ENCODE measurements around the gene VWF.

VWF gene

GRCh38 chr12:5976711-5977110 lies 147.8 kb downstream of the VWF start:
- H3K27ac ChIP-seq (replicated peaks) = no peak overlapping the region
- H3K4me3 ChIP-seq (replicated peaks; ENCODE audit: insufficient read depth, low read length) = no peak overlapping the region
- peaks cover 2% of the 10 kb centered on the region for H3K27me3 ChIP-seq (ENCODE audit: insufficient read depth, poor library complexity, severe bottlenecking)
- DNase-seq (ENCODE audit: low read depth in 1 of 2, low spot score in 1 of 2) = no peak
- TF ChIP-seq POLR2AphosphoS5 (IDR thresholded peaks at IDR 0.05; ENCODE audit: low read depth) (no peak), REST (IDR thresholded peaks at IDR 0.05; ENCODE audit: insufficient replicate concordance, low read depth) (no peak), GABPA (IDR thresholded peaks at IDR 0.05; ENCODE audit: low read depth) (no peak), SPI1 (IDR thresholded peaks at IDR 0.05; ENCODE audit: borderline replicate concordance, low read depth) (no peak)
- TF ChIP-seq, protein P1, sequence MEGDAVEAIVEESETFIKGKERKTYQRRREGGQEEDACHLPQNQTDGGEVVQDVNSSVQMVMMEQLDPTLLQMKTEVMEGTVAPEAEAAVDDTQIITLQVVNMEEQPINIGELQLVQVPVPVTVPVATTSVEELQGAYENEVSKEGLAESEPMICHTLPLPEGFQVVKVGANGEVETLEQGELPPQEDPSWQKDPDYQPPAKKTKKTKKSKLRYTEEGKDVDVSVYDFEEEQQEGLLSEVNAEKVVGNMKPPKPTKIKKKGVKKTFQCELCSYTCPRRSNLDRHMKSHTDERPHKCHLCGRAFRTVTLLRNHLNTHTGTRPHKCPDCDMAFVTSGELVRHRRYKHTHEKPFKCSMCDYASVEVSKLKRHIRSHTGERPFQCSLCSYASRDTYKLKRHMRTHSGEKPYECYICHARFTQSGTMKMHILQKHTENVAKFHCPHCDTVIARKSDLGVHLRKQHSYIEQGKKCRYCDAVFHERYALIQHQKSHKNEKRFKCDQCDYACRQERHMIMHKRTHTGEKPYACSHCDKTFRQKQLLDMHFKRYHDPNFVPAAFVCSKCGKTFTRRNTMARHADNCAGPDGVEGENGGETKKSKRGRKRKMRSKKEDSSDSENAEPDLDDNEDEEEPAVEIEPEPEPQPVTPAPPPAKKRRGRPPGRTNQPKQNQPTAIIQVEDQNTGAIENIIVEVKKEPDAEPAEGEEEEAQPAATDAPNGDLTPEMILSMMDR (IDR thresholded peaks at IDR 0.05; ENCODE audit: insufficient read depth, low read length) = no peak

DNA sequence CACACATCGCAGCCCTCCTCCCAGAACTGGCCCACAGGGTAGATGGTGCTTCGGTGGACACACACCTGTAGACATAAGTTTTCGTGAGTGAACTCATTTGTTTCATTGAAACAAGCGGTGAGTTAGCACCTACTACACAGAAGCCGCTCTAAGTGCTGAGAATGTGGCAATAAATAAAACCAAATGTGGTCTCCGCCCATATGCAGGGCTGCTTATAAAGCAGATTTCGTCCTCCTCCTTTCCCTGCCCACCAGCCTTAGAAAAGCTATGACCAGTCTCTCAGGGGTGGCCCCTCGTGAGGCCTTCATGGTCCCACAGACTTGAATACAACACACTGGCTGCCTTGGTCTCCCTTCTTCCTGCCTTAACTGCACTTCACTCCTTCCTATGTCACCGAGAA lies 148.3 kb downstream of the VWF start:
- no peak for DNase-seq (ENCODE audit: low read depth in 1 of 2, low spot score in 1 of 2)
- no peak overlapping the region for H3K27ac ChIP-seq (replicated peaks)
- H3K27me3 ChIP-seq (ENCODE audit: insufficient read depth, poor library complexity, severe bottlenecking) = peaks cover 2% of the 10 kb centered on the region
- no peak overlapping the region for H3K4me3 ChIP-seq (replicated peaks; ENCODE audit: insufficient read depth, low read length)
- TF ChIP-seq GABPA (IDR thresholded peaks at IDR 0.05; ENCODE audit: low read depth) (no peak), POLR2AphosphoS5 (IDR thresholded peaks at IDR 0.05; ENCODE audit: low read depth) (no peak), REST (IDR thresholded peaks at IDR 0.05; ENCODE audit: insufficient replicate concordance, low read depth) (no peak), SPI1 (IDR thresholded peaks at IDR 0.05; ENCODE audit: borderline replicate concordance, low read depth) (no peak)
- TF ChIP-seq, protein P1 (IDR thresholded peaks at IDR 0.05; ENCODE audit: insufficient read depth, low read length) = no peak

- no peak for DNase-seq (ENCODE audit: low read depth in 1 of 2, low spot score in 1 of 2)
- Histone ChIP-seq H3K27me3 (ENCODE audit: insufficient read depth, poor library complexity, severe bottlenecking) (peaks cover 2% of the 10 kb centered on the region), H3K4me3 (replicated peaks; ENCODE audit: insufficient read depth, low read length) (no peak overlapping the region), H3K27ac (replicated peaks) (no peak overlapping the region)
- TF ChIP-seq GABPA (IDR thresholded peaks at IDR 0.05; ENCODE audit: low read depth) = no peak
- no peak for TF ChIP-seq SPI1 (IDR thresholded peaks at IDR 0.05; ENCODE audit: borderline replicate concordance, low read depth)
- TF ChIP-seq, protein P1 (IDR thresholded peaks at IDR 0.05; ENCODE audit: insufficient read depth, low read length) = no peak
- no peak for TF ChIP-seq REST (IDR thresholded peaks at IDR 0.05; ENCODE audit: insufficient replicate concordance, low read depth)
- TF ChIP-seq POLR2AphosphoS5 (IDR thresholded peaks at IDR 0.05; ENCODE audit: low read depth) = no peak
Observed at GRCh38 chr12:5973461-5974115, 150.9 kb downstream of the VWF start.
